ENCODE data around the gene MAG.

DNA sequence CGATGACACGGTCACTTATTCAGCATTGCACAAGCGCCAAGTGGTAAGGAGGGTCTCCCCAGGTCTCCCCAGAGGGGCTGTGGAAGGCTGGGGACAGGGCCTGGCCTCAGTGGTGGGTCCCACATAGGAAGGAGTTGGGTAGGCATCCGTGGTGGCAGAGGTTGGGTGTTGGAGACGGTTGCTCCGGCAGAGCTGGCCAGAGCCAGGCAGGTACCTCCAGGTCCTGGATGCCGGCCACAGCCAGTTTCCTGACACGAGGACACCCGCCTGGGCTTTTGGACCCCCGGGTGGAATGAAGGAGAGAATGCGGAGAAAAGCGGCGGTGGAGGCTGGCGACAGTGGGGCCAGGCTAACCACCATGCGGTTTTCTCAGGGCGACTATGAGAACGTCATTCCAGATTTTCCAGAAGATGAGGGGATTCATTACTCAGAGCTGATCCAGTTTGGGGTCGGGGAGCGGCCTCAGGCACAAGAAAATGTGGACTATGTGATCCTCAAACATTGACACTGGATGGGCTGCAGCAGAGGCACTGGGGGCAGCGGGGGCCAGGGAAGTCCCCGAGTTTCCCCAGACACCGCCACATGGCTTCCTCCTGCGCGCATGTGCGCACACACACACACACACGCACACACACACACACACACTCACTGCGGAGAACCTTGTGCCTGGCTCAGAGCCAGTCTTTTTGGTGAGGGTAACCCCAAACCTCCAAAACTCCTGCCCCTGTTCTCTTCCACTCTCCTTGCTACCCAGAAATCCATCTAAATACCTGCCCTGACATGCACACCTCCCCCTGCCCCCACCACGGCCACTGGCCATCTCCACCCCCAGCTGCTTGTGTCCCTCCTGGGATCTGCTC is 54.5 kb downstream of the MAG start:
- TF ChIP-seq, protein P1, sequence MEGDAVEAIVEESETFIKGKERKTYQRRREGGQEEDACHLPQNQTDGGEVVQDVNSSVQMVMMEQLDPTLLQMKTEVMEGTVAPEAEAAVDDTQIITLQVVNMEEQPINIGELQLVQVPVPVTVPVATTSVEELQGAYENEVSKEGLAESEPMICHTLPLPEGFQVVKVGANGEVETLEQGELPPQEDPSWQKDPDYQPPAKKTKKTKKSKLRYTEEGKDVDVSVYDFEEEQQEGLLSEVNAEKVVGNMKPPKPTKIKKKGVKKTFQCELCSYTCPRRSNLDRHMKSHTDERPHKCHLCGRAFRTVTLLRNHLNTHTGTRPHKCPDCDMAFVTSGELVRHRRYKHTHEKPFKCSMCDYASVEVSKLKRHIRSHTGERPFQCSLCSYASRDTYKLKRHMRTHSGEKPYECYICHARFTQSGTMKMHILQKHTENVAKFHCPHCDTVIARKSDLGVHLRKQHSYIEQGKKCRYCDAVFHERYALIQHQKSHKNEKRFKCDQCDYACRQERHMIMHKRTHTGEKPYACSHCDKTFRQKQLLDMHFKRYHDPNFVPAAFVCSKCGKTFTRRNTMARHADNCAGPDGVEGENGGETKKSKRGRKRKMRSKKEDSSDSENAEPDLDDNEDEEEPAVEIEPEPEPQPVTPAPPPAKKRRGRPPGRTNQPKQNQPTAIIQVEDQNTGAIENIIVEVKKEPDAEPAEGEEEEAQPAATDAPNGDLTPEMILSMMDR (IDR thresholded peaks at IDR 0.05), result no peak
- TF ChIP-seq POLR2A (IDR thresholded peaks at IDR 0.05), result no peak

Data from body of pancreas (tissue), 4 donors.